Gastroesophageal sphincter (tissue), 4 donors: ENCODE data around the gene KNDC1. TPM values are rescaled to one million over a fixed set of nuclear protein-coding genes. Genes with fewer than 3 reads are reported as not detected.

ENCODE experiments used
- ATAC-seq: fragments of 150-250 bp; one replicate; pipeline ENCODE4 v1.9.1; 2016; ENCODE audit warnings: mild to moderate bottlenecking, moderate library complexity
- H3K27ac ChIP-seq, 4 donors: fragments of 200-600 bp; sonication (generic) in 3 of 4; 1 replicate in 3 of 4; 2 replicates in 1 of 4; pipeline ENCODE4 v1.5.1; 2016 to 2019
- H3K27me3 ChIP-seq: fragments of 200-600 bp; sonication (generic); one replicate; pipeline ENCODE4 v1.5.1; 2019
- H3K36me3 ChIP-seq, 2 donors: fragments of 200-600 bp; sonication (generic); one replicate each; pipeline ENCODE4 v1.5.1; 2019; ENCODE audit warnings: control low read depth in 1 of 2
- H3K4me1 ChIP-seq, 3 donors: fragments of 200-600 bp; sonication (generic); 1 replicate in 2 of 3; 2 replicates in 1 of 3; pipeline ENCODE4 v1.5.1; 2016 to 2019; ENCODE audit warnings: control low read depth in 2 of 3
- H3K4me3 ChIP-seq, 2 donors: fragments of 200-600 bp; sonication (generic); one replicate each; pipeline ENCODE4 v1.5.1; 2019; ENCODE audit warnings: mild to moderate bottlenecking in 1 of 2, moderate library complexity in 1 of 2
- H3K9me3 ChIP-seq, 3 donors: fragments of 200-600 bp; sonication (generic); one replicate each; pipeline ENCODE4 v1.5.1; 2017 to 2019; ENCODE audit warnings: control low read depth in 2 of 3
- EP300 ChIP-seq: sonication (generic); formaldehyde crosslinking; IDR thresholded peaks from one replicate; pipeline ENCODE4 v1.6.1; 2017; ENCODE audit warnings: antibody characterized with exemption, mild to moderate bottlenecking
- POLR2A ChIP-seq, 2 donors: fragments of 450-650 bp; IDR thresholded peaks; one replicate each; pipeline ENCODE4 v1.6.1; 2017; ENCODE audit warnings: antibody characterized with exemption in 2 of 2, mild to moderate bottlenecking in 2 of 2, moderate library complexity in 1 of 2
- POLR2AphosphoS5 ChIP-seq: sonication (generic); formaldehyde crosslinking; IDR thresholded peaks from one replicate; pipeline ENCODE4 v1.6.1; 2017; ENCODE audit warnings: antibody characterized with exemption
- WGBS, 2 donors: methylation state at CpG; one replicate each; pipeline ENCODE4 v1.1.5; 2018; ENCODE audit warnings: low coverage in 1 of 2; 5-methylcytosine and 5-hydroxymethylcytosine counted together
- total RNA-seq, 4 donors: library from RNA; depleted of rRNA; stranded (reverse); fragments of >200 nt; gene quantifications; one replicate each; pipeline ENCODE4 v1.1.0, GENCODE V29; 2016
- TF ChIP-seq, protein P1 (sequence below), 4 experiments: fragments of 200-600 bp in 2 of 4; fragments of 450-650 bp in 2 of 4; sonication (generic) in 1 of 4; IDR thresholded peaks; one replicate each; pipeline ENCODE4 v1.5.1; 2017 to 2019; ENCODE audit warnings: antibody characterized with exemption in 4 of 4, mild to moderate bottlenecking in 2 of 4, moderate library complexity in 2 of 4

KNDC1 gene
- total RNA-seq, 4 donors from 2014 or later: 0.62 to 3.4 (median 0.98) TPM

- TF ChIP-seq, protein P1, sequence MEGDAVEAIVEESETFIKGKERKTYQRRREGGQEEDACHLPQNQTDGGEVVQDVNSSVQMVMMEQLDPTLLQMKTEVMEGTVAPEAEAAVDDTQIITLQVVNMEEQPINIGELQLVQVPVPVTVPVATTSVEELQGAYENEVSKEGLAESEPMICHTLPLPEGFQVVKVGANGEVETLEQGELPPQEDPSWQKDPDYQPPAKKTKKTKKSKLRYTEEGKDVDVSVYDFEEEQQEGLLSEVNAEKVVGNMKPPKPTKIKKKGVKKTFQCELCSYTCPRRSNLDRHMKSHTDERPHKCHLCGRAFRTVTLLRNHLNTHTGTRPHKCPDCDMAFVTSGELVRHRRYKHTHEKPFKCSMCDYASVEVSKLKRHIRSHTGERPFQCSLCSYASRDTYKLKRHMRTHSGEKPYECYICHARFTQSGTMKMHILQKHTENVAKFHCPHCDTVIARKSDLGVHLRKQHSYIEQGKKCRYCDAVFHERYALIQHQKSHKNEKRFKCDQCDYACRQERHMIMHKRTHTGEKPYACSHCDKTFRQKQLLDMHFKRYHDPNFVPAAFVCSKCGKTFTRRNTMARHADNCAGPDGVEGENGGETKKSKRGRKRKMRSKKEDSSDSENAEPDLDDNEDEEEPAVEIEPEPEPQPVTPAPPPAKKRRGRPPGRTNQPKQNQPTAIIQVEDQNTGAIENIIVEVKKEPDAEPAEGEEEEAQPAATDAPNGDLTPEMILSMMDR (IDR thresholded peaks at IDR 0.05): no peak
- TF ChIP-seq POLR2AphosphoS5 (no peak), POLR2A (IDR thresholded peaks at IDR 0.05) (no peak), EP300 (no peak)
- Histone ChIP-seq H3K36me3 (no peaks in the 10 kb centered on the region), H3K9me3 (peaks cover 0 to 37% (median 0%) of the 10 kb centered on the region in 3 donors), H3K4me3 (no peak overlapping the region), H3K4me1 (no peaks in the 10 kb centered on the region), H3K27ac (no peak overlapping the region), H3K27me3 (peaks cover 39% of the 10 kb centered on the region)
- 84 to 85% methylated on average over 3 to 4 of the region's 4 CpGs for WGBS, 2 donors
- ATAC-seq: no peak
These were observed 34.1 kb downstream of the KNDC1 start for GRCh38 chr10:133194151-133194550.

- H3K9me3 ChIP-seq: peaks cover 0 to 37% (median 0%) of the 10 kb centered on the region in 3 donors
- H3K27me3 ChIP-seq: peaks cover 35% of the 10 kb centered on the region
- no peaks in the 10 kb centered on the region for H3K4me1 ChIP-seq
- H3K36me3 ChIP-seq: no peaks in the 10 kb centered on the region
- no CpG with 5 or more reads among the region's 19 CpGs for WGBS, 2 donors
- H3K4me3 ChIP-seq: no peak overlapping the region
- no peak for TF ChIP-seq POLR2AphosphoS5
- no peak for TF ChIP-seq POLR2A (IDR thresholded peaks at IDR 0.05)
- TF ChIP-seq, protein P1 (IDR thresholded peaks at IDR 0.05): no peak
- TF ChIP-seq EP300: no peak
- no peak for ATAC-seq
- H3K27ac ChIP-seq: no peak overlapping the region
These were observed 35.1 kb downstream of the KNDC1 start for GRCh38 chr10:133195096-133195495.

DNA sequence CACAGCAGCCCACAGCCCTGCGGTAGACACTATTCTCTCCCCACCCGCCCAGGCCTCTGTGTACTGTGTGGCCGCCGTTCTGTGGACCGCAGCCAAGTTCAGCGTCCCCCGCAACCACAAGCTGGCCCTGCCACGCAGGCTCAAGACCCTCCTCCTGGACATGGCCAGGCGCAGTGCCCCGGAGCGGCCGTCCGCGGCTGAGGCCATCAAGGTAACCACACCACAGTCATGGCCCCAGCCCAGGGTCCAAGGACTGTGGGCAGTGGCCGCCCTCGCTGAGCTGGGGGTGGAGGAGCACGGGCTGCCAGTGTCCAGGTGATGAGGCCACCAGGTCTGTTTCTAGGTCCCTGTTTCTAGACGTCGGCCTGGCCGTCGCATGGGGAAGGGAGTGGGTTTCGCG is 35.6 kb downstream of the KNDC1 start:
- TF ChIP-seq EP300: no peak
- TF ChIP-seq POLR2AphosphoS5: no peak
- no peak for TF ChIP-seq POLR2A (IDR thresholded peaks at IDR 0.05)
- TF ChIP-seq, protein P1 (IDR thresholded peaks at IDR 0.05): no peak
- Histone ChIP-seq H3K9me3 (peaks cover 0 to 37% (median 0%) of the 10 kb centered on the region in 3 donors), H3K4me3 (no peak overlapping the region), H3K27me3 (peaks cover 38% of the 10 kb centered on the region), H3K36me3 (no peaks in the 10 kb centered on the region), H3K27ac (no peak overlapping the region), H3K4me1 (no peaks in the 10 kb centered on the region)
- no peak for ATAC-seq
- WGBS, 2 donors: no CpG with 5 or more reads among the region's 23 CpGs

DNA sequence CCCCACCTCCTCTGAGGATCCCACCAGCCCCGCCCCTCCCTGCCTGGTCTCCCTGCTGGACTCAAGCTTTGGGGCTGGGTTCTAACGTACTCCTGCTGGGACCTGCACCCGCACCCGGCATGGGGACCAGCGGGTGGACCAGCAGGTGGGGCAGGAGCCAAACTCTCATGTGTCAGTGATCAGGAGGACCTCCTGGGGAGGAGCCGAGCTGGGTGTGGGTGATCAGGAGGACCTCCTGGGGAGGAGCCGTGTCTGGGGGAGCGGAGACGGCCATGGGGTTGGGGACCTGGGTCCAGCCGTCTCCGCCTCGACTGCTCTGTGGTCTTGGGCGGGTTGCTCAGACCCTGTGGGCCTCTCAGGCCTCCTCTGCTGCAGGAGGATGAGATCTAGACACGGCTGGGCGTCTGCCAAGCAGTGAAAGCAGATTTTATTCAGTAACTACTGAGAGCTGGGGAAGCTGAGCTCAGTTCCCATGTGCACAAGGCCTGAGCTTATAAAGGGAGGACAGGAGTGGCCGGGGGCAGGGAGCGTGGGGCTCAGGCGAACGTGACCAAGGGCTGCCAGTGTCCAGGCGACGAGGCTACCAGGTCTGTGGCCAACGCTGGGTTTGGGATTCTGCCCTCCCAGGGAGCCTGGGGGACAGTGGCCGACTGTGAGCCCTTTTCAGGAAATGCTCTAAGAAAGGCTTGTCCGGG is 36.3 kb downstream of the KNDC1 start:
- peaks cover 31% of the 10 kb centered on the region for H3K27me3 ChIP-seq
- H3K27ac ChIP-seq: no peak overlapping the region
- H3K4me3 ChIP-seq: no peak overlapping the region
- no peaks in the 10 kb centered on the region for H3K4me1 ChIP-seq
- H3K36me3 ChIP-seq: no peaks in the 10 kb centered on the region
- H3K9me3 ChIP-seq: peaks cover 0 to 35% (median 0%) of the 10 kb centered on the region in 3 donors
- WGBS, 2 donors: 75% methylated on average over 8 of the region's 24 CpGs; no CpG with 5 or more reads in 1 of the 2 donors
- TF ChIP-seq POLR2AphosphoS5 (no peak), POLR2A (IDR thresholded peaks at IDR 0.05) (no peak), EP300 (no peak)
- TF ChIP-seq, protein P1 (IDR thresholded peaks at IDR 0.05): no peak
- ATAC-seq: no peak
